Measurements from ENCODE around the gene OR10H4. TPM values are rescaled to one million over a fixed set of nuclear protein-coding genes. Genes with fewer than 3 reads are reported as not detected.
"Not testable (repeated sequence)": the region's sequence is repeated elsewhere in the genome, so short reads cannot be mapped to it uniquely, and the experiment has no call there.

Gene OR10H4
- polyA plus RNA-seq, 1 donor, result not detected

DNA sequence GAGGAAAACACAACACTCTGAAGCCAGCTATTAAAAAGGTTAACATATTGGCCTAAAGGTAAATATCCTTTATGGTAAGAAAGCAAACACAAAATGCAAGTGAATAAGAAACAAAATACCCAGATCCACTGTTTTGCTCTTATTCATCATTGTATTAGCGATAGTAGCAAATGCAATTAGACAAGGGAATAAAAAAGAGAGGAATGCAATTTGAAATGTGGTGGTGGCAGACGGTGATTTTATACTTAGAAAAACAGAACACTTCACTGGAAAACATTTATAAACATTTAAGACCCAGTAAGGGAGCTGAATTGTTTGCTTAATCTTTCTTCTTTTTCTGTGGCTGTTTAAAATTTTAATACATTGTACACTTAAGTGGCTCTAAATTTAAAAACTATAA, 33.7 kb upstream of the OR10H4 start:
- Histone ChIP-seq H3K27ac (ENCODE audit: low read length) (no peak overlapping the region), H3K27me3 (ENCODE audit: control insufficient read depth, insufficient read depth, low read length) (peaks cover 35% of the 10 kb centered on the region), H3K36me3 (ENCODE audit: control insufficient read depth, insufficient read depth, low read length) (no peaks in the 10 kb centered on the region), H3K4me3 (ENCODE audit: low read length) (no peak overlapping the region), H3K4me1 (ENCODE audit: control insufficient read depth, insufficient read depth, low read length) (no peaks in the 10 kb centered on the region), H3K9me3 (ENCODE audit: control insufficient read depth, low read depth, low read length) (no peaks in the 10 kb centered on the region)
- no peak for DNase-seq
- 86% methylated on average over 1 of the region's 2 CpGs for WGBS (ENCODE audit: insufficient coverage, low lambda C conversion rate)

DNA sequence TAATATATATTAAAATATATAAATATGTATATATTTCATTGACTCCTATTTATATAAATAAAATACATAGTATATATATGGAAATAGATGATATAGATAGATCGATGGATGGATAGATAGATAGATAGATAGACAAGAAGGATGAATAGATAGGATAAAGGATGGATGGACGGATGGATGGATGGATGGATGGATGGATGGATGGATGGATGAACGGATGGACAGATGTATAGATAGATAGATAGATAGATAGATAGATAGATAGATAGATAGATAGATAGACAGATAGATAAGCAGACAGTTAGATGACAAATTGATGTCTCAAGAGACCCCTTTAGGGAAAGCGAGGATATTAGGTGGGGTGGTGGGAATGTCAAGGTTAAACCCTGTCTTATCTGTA, 29.6 kb upstream of the OR10H4 start:
- Histone ChIP-seq H3K27me3 (ENCODE audit: control insufficient read depth, insufficient read depth, low read length) (peaks cover 3% of the 10 kb centered on the region), H3K27ac (ENCODE audit: low read length) (no peak overlapping the region), H3K4me3 (ENCODE audit: low read length) (no peak overlapping the region), H3K9me3 (ENCODE audit: control insufficient read depth, low read depth, low read length) (no peaks in the 10 kb centered on the region), H3K4me1 (ENCODE audit: control insufficient read depth, insufficient read depth, low read length) (no peaks in the 10 kb centered on the region), H3K36me3 (ENCODE audit: control insufficient read depth, insufficient read depth, low read length) (no peaks in the 10 kb centered on the region)
- DNase-seq, result no peak
- 75% methylated on average over 3 of the region's 4 CpGs for WGBS (ENCODE audit: insufficient coverage, low lambda C conversion rate)

- no peaks in the 10 kb centered on the region for H3K36me3 ChIP-seq (ENCODE audit: control insufficient read depth, insufficient read depth, low read length)
- WGBS (ENCODE audit: insufficient coverage, low lambda C conversion rate), result no CpG with 5 or more reads among the region's 4 CpGs
- no peak overlapping the region for H3K4me3 ChIP-seq (ENCODE audit: low read length)
- H3K4me1 ChIP-seq (ENCODE audit: control insufficient read depth, insufficient read depth, low read length), result no peaks in the 10 kb centered on the region
- H3K27ac ChIP-seq (ENCODE audit: low read length), result no peak overlapping the region
- peaks cover 3% of the 10 kb centered on the region for H3K27me3 ChIP-seq (ENCODE audit: control insufficient read depth, insufficient read depth, low read length)
- H3K9me3 ChIP-seq (ENCODE audit: control insufficient read depth, low read depth, low read length), result no peaks in the 10 kb centered on the region
- no peak for DNase-seq
Measured at GRCh38 chr19:15922021-15922420, 26.8 kb upstream of the OR10H4 start.

- Histone ChIP-seq H3K4me3 (ENCODE audit: low read length) (no peak overlapping the region), H3K27me3 (ENCODE audit: control insufficient read depth, insufficient read depth, low read length) (peaks cover 3% of the 10 kb centered on the region), H3K9me3 (ENCODE audit: control insufficient read depth, low read depth, low read length) (no peaks in the 10 kb centered on the region), H3K27ac (ENCODE audit: low read length) (no peak overlapping the region), H3K36me3 (ENCODE audit: control insufficient read depth, insufficient read depth, low read length) (no peaks in the 10 kb centered on the region), H3K4me1 (ENCODE audit: control insufficient read depth, insufficient read depth, low read length) (no peaks in the 10 kb centered on the region)
- no peak for DNase-seq
- 83% methylated on average over 5 of the region's 8 CpGs for WGBS (ENCODE audit: insufficient coverage, low lambda C conversion rate)
Measured at GRCh38 chr19:15923702-15924101, 25.1 kb upstream of the OR10H4 start.

DNA sequence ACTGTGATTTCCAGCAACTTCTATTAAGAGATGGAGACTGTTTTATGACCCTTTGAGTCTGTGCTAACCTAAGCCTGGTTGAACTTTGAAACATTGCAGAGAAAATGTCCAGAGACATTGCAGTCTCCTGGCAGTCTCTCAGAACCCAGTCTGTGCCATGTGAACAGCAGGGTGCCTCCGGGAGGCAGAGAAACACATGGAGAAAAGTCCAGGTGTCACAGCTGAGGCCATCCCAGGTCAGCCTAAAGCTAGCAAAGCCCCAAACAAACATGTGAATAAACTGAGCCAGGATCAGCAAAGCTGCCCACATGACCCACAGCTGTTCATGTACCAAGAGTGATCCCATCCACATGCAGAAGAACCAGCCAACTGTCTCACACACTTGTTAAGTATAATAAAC, 22.3 kb upstream of the OR10H4 start:
- Histone ChIP-seq H3K27ac (ENCODE audit: low read length) (no peak overlapping the region), H3K27me3 (ENCODE audit: control insufficient read depth, insufficient read depth, low read length) (peaks cover 9% of the 10 kb centered on the region), H3K9me3 (ENCODE audit: control insufficient read depth, low read depth, low read length) (no peaks in the 10 kb centered on the region), H3K4me3 (ENCODE audit: low read length) (no peak overlapping the region), H3K36me3 (ENCODE audit: control insufficient read depth, insufficient read depth, low read length) (no peaks in the 10 kb centered on the region), H3K4me1 (ENCODE audit: control insufficient read depth, insufficient read depth, low read length) (no peaks in the 10 kb centered on the region)
- peak; percentile 11 to 37 for DNase-seq
- WGBS (ENCODE audit: insufficient coverage, low lambda C conversion rate), result no CpG with 5 or more reads among the region's 1 CpG

DNA sequence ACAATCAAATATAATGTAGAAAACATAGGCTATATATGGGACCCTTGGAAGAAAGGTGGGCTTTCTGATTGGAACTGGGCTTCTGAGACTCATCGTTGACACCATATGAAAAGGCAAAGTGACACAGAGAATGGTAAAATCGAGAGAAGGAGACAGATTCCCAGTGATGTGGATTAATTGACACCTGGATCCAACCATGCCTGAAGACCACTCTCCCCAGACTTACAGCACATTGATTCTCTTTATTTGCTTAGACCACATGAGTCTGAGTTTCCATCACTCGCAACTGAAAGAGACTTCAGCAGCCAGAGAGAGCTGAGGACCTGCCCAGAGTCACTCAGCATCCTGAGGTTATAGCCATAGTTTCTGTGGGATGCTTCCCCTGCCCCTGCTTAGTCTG, 20.5 kb upstream of the OR10H4 start:
- no peaks in the 10 kb centered on the region for H3K9me3 ChIP-seq (ENCODE audit: control insufficient read depth, low read depth, low read length)
- H3K4me3 ChIP-seq (ENCODE audit: low read length), result no peak overlapping the region
- H3K27me3 ChIP-seq (ENCODE audit: control insufficient read depth, insufficient read depth, low read length), result peaks cover 9% of the 10 kb centered on the region
- H3K27ac ChIP-seq (ENCODE audit: low read length), result no peak overlapping the region
- WGBS (ENCODE audit: insufficient coverage, low lambda C conversion rate), result 100% methylated on average over 1 of the region's 3 CpGs
- H3K36me3 ChIP-seq (ENCODE audit: control insufficient read depth, insufficient read depth, low read length), result no peaks in the 10 kb centered on the region
- H3K4me1 ChIP-seq (ENCODE audit: control insufficient read depth, insufficient read depth, low read length), result no peaks in the 10 kb centered on the region
- DNase-seq, result no peak

GRCh38 chr19:15933761-15934331, 15.0 kb upstream of the OR10H4 start:
- not testable (repeated sequence) for H3K36me3 ChIP-seq (ENCODE audit: control insufficient read depth, insufficient read depth, low read length); H3K4me1 ChIP-seq (ENCODE audit: control insufficient read depth, insufficient read depth, low read length); H3K27ac ChIP-seq (ENCODE audit: low read length); H3K4me3 ChIP-seq (ENCODE audit: low read length); H3K9me3 ChIP-seq (ENCODE audit: control insufficient read depth, low read depth, low read length); DNase-seq
- peaks cover 24% of the 10 kb centered on the region for H3K27me3 ChIP-seq (ENCODE audit: control insufficient read depth, insufficient read depth, low read length)
- no CpG with 5 or more reads among the region's 12 CpGs for WGBS (ENCODE audit: insufficient coverage, low lambda C conversion rate)

- H3K4me1 ChIP-seq (ENCODE audit: control insufficient read depth, insufficient read depth, low read length), result no peaks in the 10 kb centered on the region
- H3K36me3 ChIP-seq (ENCODE audit: control insufficient read depth, insufficient read depth, low read length), result no peaks in the 10 kb centered on the region
- no peaks in the 10 kb centered on the region for H3K9me3 ChIP-seq (ENCODE audit: control insufficient read depth, low read depth, low read length)
- no peak within 1 kb of the TSS for H3K27ac ChIP-seq (ENCODE audit: low read length)
- no CpG with 5 or more reads among the region's 10 CpGs for WGBS (ENCODE audit: insufficient coverage, low lambda C conversion rate)
- H3K27me3 ChIP-seq (ENCODE audit: control insufficient read depth, insufficient read depth, low read length), result peaks cover 24% of the 10 kb centered on the region
- H3K4me3 ChIP-seq (ENCODE audit: low read length), result no peak within 1 kb of the TSS
- DNase-seq, result peak; percentile 5 to 36
Measured at GRCh38 chr19:15934332-15935078, 14.3 kb upstream of the OR10H4 start, which contains the start of gene CYP4F11. TSS of gene CYP4F11 (minus strand) at chr19:15934529. CDS start at chr19:15934408, 121 bp downstream.

DNA sequence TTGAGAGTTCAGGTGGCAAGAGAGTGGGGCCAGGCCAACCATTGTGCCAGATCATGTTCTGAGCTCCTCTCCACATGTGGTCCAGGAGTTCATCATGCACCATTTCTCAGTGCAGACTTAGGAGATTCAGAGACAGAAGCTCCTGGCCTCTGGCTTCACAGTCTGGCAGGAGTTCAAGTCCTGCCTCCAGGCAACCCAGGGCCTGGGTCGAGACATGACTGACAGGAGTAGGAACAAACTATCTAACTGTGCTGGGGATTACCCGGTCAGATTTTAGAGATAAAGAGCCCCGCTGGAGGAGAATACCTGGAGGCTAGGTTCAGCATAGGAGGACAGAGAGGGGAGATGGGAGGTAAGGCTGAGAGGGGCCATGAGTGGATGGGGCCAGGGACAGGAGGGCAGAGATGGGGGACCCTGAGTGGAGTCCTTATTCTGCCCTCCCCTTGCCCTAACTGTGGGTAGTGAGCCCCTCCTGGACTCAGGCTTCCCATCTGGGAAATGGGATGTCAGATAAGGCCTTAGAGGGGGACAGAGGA, 13.6 kb upstream of the OR10H4 start:
- H3K27ac ChIP-seq (ENCODE audit: low read length), result no peak overlapping the region
- no peaks in the 10 kb centered on the region for H3K36me3 ChIP-seq (ENCODE audit: control insufficient read depth, insufficient read depth, low read length)
- H3K4me3 ChIP-seq (ENCODE audit: low read length), result no peak overlapping the region
- DNase-seq, result no peak
- no peaks in the 10 kb centered on the region for H3K9me3 ChIP-seq (ENCODE audit: control insufficient read depth, low read depth, low read length)
- peaks cover 24% of the 10 kb centered on the region for H3K27me3 ChIP-seq (ENCODE audit: control insufficient read depth, insufficient read depth, low read length)
- no peaks in the 10 kb centered on the region for H3K4me1 ChIP-seq (ENCODE audit: control insufficient read depth, insufficient read depth, low read length)
- WGBS (ENCODE audit: insufficient coverage, low lambda C conversion rate), result 63% methylated on average over 2 of the region's 3 CpGs

DNA sequence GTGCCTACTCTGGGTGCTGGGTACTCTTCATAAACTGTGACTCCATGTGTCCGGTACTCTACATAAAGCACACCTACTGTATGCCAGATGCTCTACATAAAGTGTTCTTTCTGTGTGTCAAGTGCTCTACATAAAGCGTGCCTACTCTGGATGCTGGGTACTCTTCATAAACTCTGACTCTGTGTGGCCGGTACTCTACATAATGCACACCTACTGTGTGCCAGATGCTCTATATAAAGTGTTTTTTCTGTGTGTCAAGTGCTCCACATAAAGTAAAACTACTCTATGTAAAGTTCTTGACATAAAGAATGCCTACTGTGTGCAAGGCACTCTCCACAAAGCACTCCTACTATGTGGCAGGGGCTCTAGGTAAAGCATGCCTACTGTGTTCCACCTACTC, 12.6 kb upstream of the OR10H4 start:
- Histone ChIP-seq H3K4me1 (ENCODE audit: control insufficient read depth, insufficient read depth, low read length) (no peaks in the 10 kb centered on the region), H3K27ac (ENCODE audit: low read length) (no peak overlapping the region), H3K9me3 (ENCODE audit: control insufficient read depth, low read depth, low read length) (no peaks in the 10 kb centered on the region), H3K27me3 (ENCODE audit: control insufficient read depth, insufficient read depth, low read length) (peaks cover 19% of the 10 kb centered on the region), H3K4me3 (ENCODE audit: low read length) (no peak overlapping the region), H3K36me3 (ENCODE audit: control insufficient read depth, insufficient read depth, low read length) (no peaks in the 10 kb centered on the region)
- no peak for DNase-seq
- no CpG with 5 or more reads among the region's 3 CpGs for WGBS (ENCODE audit: insufficient coverage, low lambda C conversion rate)
